ENCODE results near the gene FNDC5. TPM values are rescaled to one million over a fixed set of nuclear protein-coding genes. Genes with fewer than 3 reads are reported as not detected.

FNDC5 gene
- polyA plus RNA-seq, 1 donor (not counting 4 experiments of a cell fraction or from before 2014, with no cell fraction given), result not detected

- H2AFZ ChIP-seq (ENCODE audit: control insufficient read depth, low read length), result peak within 1 kb of the TSS; percentile 66
- dilution Hi-C loops (cut with MboI; ENCODE audit: extremely low pct_ligation_motif_present, low sequenced_read_pairs), result no loop called here
These were observed 30.5 kb upstream of the FNDC5 start, which contains the start of gene TMEM54 for GRCh38 chr1:32900956-32901822. Gene TMEM54, minus strand, starts transcription at chr1:32901389. Its CDS starts 151 bp downstream, at chr1:32901238.

GRCh38 chr1:32900371-32900955 is 29.8 kb upstream of the FNDC5 start:
- Histone ChIP-seq H3K79me2 (ENCODE audit: control insufficient read depth, insufficient read depth, low read length) (peaks cover 9% of the 10 kb centered on the region), H3K4me3 (ENCODE audit: control insufficient read depth in 2 of 3, extremely low read depth in 1 of 3, insufficient read depth in 2 of 3, low read depth in 1 of 3, low read length in 3 of 3) (peak overlapping the region; percentile 66 to 84 (median 83)), H2AFZ (ENCODE audit: control insufficient read depth, low read length) (peak overlapping the region; percentile 66), H3K9me3 (ENCODE audit: control insufficient read depth, low read depth, low read length) (no peaks in the 10 kb centered on the region), H3K9me1 (ENCODE audit: control insufficient read depth, extremely low read depth, insufficient read depth, low read length) (no peaks in the 10 kb centered on the region), H4K20me1 (ENCODE audit: control insufficient read depth, extremely low read depth, insufficient read depth, low read length) (no peaks in the 10 kb centered on the region), H3K4me2 (ENCODE audit: control insufficient read depth, extremely low read depth, insufficient read depth, low read depth, low read length) (peak overlapping the region; percentile 90), H3K4me1 (ENCODE audit: control insufficient read depth, extremely low read depth, insufficient read depth, low read length) (peaks cover 32% of the 10 kb centered on the region), H3K27ac (ENCODE audit: control insufficient read depth, insufficient read depth, low read length) (peak overlapping the region; percentile 42), H3K9ac (ENCODE audit: control insufficient read depth, extremely low read depth, insufficient read depth, low read length) (peak overlapping the region; percentile 84), H3K36me3 (ENCODE audit: control insufficient read depth in 2 of 2, extremely low read depth in 1 of 2, insufficient read depth in 2 of 2, low read length in 2 of 2) (peaks cover 2 to 14% of the 10 kb centered on the region in 2 experiments), H3K27me3 (ENCODE audit: control insufficient read depth, extremely low read depth, insufficient read depth, low read length) (no peaks in the 10 kb centered on the region)
- FAIRE-seq (no peak), DNase-seq (ENCODE audit: low read depth, low spot score) (no peak)
- dilution Hi-C loops (cut with MboI; ENCODE audit: extremely low pct_ligation_motif_present, low sequenced_read_pairs), result no loop called here
- TF ChIP-seq CTCF (optimal IDR thresholded peaks at IDR 0.05 in 1 of 3, IDR thresholded peaks at IDR 0.05 in 1 of 3, conservative IDR thresholded peaks at IDR 0.05 in 1 of 3; ENCODE audit: extremely low read depth in 1 of 3, insufficient read depth in 2 of 3, low read length in 3 of 3) (no peak), EZH2 (IDR thresholded peaks at IDR 0.05; ENCODE audit: low read length) (no peak)

More at GRCh38 chr1:32900956-32901822, 30.5 kb upstream of the FNDC5 start, which contains the start of gene TMEM54:
- Histone ChIP-seq H3K79me2 (ENCODE audit: control insufficient read depth, insufficient read depth, low read length) (peaks cover 9% of the 10 kb centered on the region), H3K4me3 (ENCODE audit: control insufficient read depth in 2 of 3, extremely low read depth in 1 of 3, insufficient read depth in 2 of 3, low read depth in 1 of 3, low read length in 3 of 3) (peak within 1 kb of the TSS; percentile 66 to 84 (median 83)), H3K9ac (ENCODE audit: control insufficient read depth, extremely low read depth, insufficient read depth, low read length) (peak within 1 kb of the TSS; percentile 84), H3K9me3 (ENCODE audit: control insufficient read depth, low read depth, low read length) (no peaks in the 10 kb centered on the region), H3K36me3 (ENCODE audit: control insufficient read depth in 2 of 2, extremely low read depth in 1 of 2, insufficient read depth in 2 of 2, low read length in 2 of 2) (peaks cover 0 to 8% of the 10 kb centered on the region in 2 experiments), H3K27ac (ENCODE audit: control insufficient read depth, insufficient read depth, low read length) (peak within 1 kb of the TSS; percentile 56), H3K27me3 (ENCODE audit: control insufficient read depth, extremely low read depth, insufficient read depth, low read length) (no peaks in the 10 kb centered on the region), H3K4me2 (ENCODE audit: control insufficient read depth, extremely low read depth, insufficient read depth, low read depth, low read length) (peak within 1 kb of the TSS; percentile 90), H3K9me1 (ENCODE audit: control insufficient read depth, extremely low read depth, insufficient read depth, low read length) (no peaks in the 10 kb centered on the region), H4K20me1 (ENCODE audit: control insufficient read depth, extremely low read depth, insufficient read depth, low read length) (no peaks in the 10 kb centered on the region), H3K4me1 (ENCODE audit: control insufficient read depth, extremely low read depth, insufficient read depth, low read length) (peaks cover 28% of the 10 kb centered on the region)
- no peak for TF ChIP-seq EZH2 (IDR thresholded peaks at IDR 0.05; ENCODE audit: low read length)
- no peak for TF ChIP-seq CTCF (optimal IDR thresholded peaks at IDR 0.05 in 1 of 3, IDR thresholded peaks at IDR 0.05 in 1 of 3, conservative IDR thresholded peaks at IDR 0.05 in 1 of 3; ENCODE audit: extremely low read depth in 1 of 3, insufficient read depth in 2 of 3, low read length in 3 of 3)
- FAIRE-seq, result no peak
- DNase-seq (ENCODE audit: low read depth, low spot score), result no peak

Measured in keratinocyte (primary cell).